GM13976 (cell line): ENCODE data around the gene IGSF3.

Source experiments
- DNase-seq: peaks from one replicate; pipeline ENCODE4 v3.0.0; 2012; ENCODE audit warnings: low spot score
- in situ Hi-C: fragments of 300-500 bp; cut with MboI; formaldehyde crosslinking; loops from one replicate; pipeline ENCODE4 v1.12.0; 2022; ENCODE audit warnings: low sequenced_read_pairs, mixed read lengths, inconsistent platforms; ENCODE audit not compliant: unreplicated experiment
- TF ChIP-seq, protein P1 (sequence below): IDR thresholded peaks from 2 replicates; pipeline ENCODE4 v1.5.1; 2012; ENCODE audit warnings: borderline replicate concordance, mild to moderate bottlenecking; ENCODE audit not compliant: insufficient read depth; ENCODE audit errors: extremely low read depth, missing control alignments, control extremely low read depth

IGSF3 gene

GRCh38 chr1:116561563-116561962 lies 106.0 kb downstream of the IGSF3 start:
- DNase-seq: no peak
- in situ Hi-C loops: loop anchor here (10.0 kb wide), 1 partner anchor 493 kb away; no protein-coding TSS in a partner anchor

DNA sequence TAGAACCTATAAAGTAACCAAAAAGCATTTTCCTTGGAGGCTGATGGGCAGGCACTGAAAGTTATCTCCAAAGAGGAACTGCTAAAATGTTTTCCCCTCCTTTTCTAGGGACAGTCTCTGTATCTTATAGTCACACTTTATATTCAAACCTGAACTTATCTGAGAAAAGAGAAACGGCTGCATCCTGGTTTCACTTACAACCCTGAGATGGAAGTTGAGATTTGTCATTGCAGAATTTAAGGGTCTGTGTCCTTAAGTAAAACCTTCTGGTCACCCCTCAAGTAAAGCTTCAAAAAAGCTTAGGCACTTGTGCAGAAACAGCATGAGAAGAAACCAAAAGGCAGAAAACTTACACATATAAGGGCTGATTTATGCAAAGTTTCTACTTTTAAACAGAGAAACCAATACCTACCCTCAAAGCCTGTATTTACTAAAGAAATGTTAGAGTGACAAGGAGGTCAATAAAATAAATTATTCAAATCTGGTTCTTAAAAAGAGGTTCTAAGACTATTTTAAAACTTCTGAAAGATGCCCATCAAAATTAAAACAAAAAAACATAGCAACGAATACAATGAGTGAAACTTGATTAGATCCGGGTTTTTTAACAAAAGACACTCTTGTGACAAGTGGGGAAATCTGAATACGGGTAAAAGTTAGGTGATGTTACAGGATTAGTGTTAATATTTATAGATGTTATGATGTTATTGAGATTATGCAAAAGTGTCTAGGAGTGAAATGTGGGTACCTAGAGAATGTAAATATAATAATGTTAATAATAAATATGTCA lies 106.6 kb downstream of the IGSF3 start:
- TF ChIP-seq, protein P1, sequence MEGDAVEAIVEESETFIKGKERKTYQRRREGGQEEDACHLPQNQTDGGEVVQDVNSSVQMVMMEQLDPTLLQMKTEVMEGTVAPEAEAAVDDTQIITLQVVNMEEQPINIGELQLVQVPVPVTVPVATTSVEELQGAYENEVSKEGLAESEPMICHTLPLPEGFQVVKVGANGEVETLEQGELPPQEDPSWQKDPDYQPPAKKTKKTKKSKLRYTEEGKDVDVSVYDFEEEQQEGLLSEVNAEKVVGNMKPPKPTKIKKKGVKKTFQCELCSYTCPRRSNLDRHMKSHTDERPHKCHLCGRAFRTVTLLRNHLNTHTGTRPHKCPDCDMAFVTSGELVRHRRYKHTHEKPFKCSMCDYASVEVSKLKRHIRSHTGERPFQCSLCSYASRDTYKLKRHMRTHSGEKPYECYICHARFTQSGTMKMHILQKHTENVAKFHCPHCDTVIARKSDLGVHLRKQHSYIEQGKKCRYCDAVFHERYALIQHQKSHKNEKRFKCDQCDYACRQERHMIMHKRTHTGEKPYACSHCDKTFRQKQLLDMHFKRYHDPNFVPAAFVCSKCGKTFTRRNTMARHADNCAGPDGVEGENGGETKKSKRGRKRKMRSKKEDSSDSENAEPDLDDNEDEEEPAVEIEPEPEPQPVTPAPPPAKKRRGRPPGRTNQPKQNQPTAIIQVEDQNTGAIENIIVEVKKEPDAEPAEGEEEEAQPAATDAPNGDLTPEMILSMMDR: no peak
- no peak for DNase-seq
- in situ Hi-C loops: loop anchor here (10.0 kb wide), 1 partner anchor 494 kb away; no protein-coding TSS in a partner anchor

More at GRCh38 chr1:116561563-116561962, 106.0 kb downstream of the IGSF3 start:
- TF ChIP-seq, protein P1: no peak

- no peak for DNase-seq
- in situ Hi-C loops: no loop called here
- TF ChIP-seq, protein P1: no peak
These were observed 108.2 kb downstream of the IGSF3 start for GRCh38 chr1:116559304-116559761.

- in situ Hi-C loops: no loop called here
- TF ChIP-seq, protein P1: no peak
- DNase-seq: no peak
These were observed 109.0 kb downstream of the IGSF3 start for GRCh38 chr1:116558571-116558970.

- DNase-seq: no peak
- in situ Hi-C loops: no loop called here
- TF ChIP-seq, protein P1: no peak
These were observed 109.4 kb downstream of the IGSF3 start for GRCh38 chr1:116558140-116558549.

DNA sequence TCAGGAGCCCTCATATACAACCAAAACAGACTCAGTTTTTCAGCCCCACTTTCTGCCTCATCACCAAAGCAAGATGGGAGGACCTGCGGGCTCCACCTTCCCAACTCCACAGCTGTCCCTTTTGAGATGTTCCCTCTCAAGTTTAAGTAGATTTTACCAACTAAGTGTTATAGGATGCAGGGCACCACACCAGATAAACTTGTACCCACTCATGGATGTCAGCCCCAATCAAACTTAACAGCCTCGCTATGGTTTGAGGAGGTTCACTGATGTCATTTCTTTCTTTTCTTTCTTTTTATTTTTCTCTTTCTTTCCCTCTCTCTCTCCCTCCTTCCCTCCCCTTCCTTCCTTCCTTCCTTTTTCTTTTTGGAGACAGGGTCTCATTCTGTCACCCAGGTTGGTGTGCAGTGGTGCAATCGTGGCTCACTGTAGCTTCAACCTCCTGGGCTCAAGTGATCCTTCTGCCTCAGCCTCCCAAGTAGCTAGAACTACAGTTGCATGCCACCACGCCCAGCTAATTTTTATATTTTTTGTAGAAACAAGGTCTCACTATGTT lies 110.1 kb downstream of the IGSF3 start:
- in situ Hi-C loops: no loop called here
- TF ChIP-seq, protein P1: no peak
- no peak for DNase-seq
